DMS114 treated with DMSO at 0.1 percent for 48 hours (cell line): ENCODE results near the gene DLG2.

Source experiments
- DNase-seq: peaks from one replicate; lab custom pipeline; 2025; ENCODE audit not compliant: unreplicated experiment; lab: John Stamatoyannopoulos, UW

The DLG2 gene

GRCh38 chr11:84412862-84413261, 1214.3 kb downstream of the DLG2 start:
- DNase-seq, result no peak

- no peak for DNase-seq
Measured at GRCh38 chr11:84408946-84409411, 1218.2 kb downstream of the DLG2 start.

GRCh38 chr11:84407091-84407490, 1220.1 kb downstream of the DLG2 start:
- DNase-seq, result no peak

- DNase-seq, result no peak
Measured at GRCh38 chr11:84398017-84398626, 1229.0 kb downstream of the DLG2 start.

GRCh38 chr11:84396521-84396920, 1230.6 kb downstream of the DLG2 start:
- no peak for DNase-seq

GRCh38 chr11:84390441-84391078, 1236.6 kb downstream of the DLG2 start:
- no peak for DNase-seq

- DNase-seq, result no peak
Measured at GRCh38 chr11:84389696-84390095, 1237.4 kb downstream of the DLG2 start.

GRCh38 chr11:84384731-84385130, 1242.4 kb downstream of the DLG2 start:
- peak; percentile 39 for DNase-seq

GRCh38 chr11:84383576-84383975, 1243.6 kb downstream of the DLG2 start:
- DNase-seq, result no peak

- DNase-seq, result no peak
Measured at GRCh38 chr11:84381666-84382065, 1245.5 kb downstream of the DLG2 start.

GRCh38 chr11:84372381-84372950, 1254.7 kb downstream of the DLG2 start:
- no peak for DNase-seq

- DNase-seq, result no peak
Measured at GRCh38 chr11:84358034-84358433, 1269.1 kb downstream of the DLG2 start.

- no peak for DNase-seq
Measured at GRCh38 chr11:84355911-84356310, 1271.2 kb downstream of the DLG2 start.

GRCh38 chr11:84345597-84345996, 1281.5 kb downstream of the DLG2 start:
- no peak for DNase-seq

- DNase-seq, result no peak
Measured at GRCh38 chr11:84345027-84345426, 1282.1 kb downstream of the DLG2 start.

GRCh38 chr11:84339796-84340195, 1287.3 kb downstream of the DLG2 start:
- DNase-seq, result no peak

- DNase-seq, result no peak
Measured at GRCh38 chr11:84333221-84333620, 1293.9 kb downstream of the DLG2 start.

- DNase-seq, result no peak
Measured at GRCh38 chr11:84322211-84322610, 1304.9 kb downstream of the DLG2 start.

GRCh38 chr11:84319863-84320262, 1307.3 kb downstream of the DLG2 start:
- DNase-seq, result no peak

- DNase-seq, result no peak
Measured at GRCh38 chr11:84316866-84317555, 1310.1 kb downstream of the DLG2 start.

- DNase-seq, result no peak
Measured at GRCh38 chr11:84313830-84314359, 1313.2 kb downstream of the DLG2 start.

GRCh38 chr11:84310268-84310667, 1316.9 kb downstream of the DLG2 start:
- no peak for DNase-seq
